IPS-15b (cell line): ENCODE results near the gene OR3A2.
"Not testable (repeated sequence)": the region's sequence is repeated elsewhere in the genome, so short reads cannot be mapped to it uniquely, and the experiment has no call there.

Source experiments
- H3K27me3 ChIP-seq: one replicate; pipeline ENCODE4 v1.6.1; 2013; ENCODE audit warnings: low read length; ENCODE audit not compliant: control insufficient read depth, insufficient read depth
- H3K36me3 ChIP-seq: one replicate; pipeline ENCODE4 v1.6.1; 2013; ENCODE audit warnings: low read length; ENCODE audit not compliant: control insufficient read depth, insufficient read depth
- H3K4me1 ChIP-seq: one replicate; pipeline ENCODE4 v1.6.1; 2013; ENCODE audit warnings: mild to moderate bottlenecking, low read length; ENCODE audit not compliant: control insufficient read depth, insufficient read depth
- H3K4me3 ChIP-seq: one replicate; pipeline ENCODE4 v1.5.1; 2013; ENCODE audit warnings: low read depth, low read length
- H3K9ac ChIP-seq: one replicate; pipeline ENCODE4 v1.6.1; 2013; ENCODE audit warnings: low read depth, mild to moderate bottlenecking, low read length
- H3K9me3 ChIP-seq: one replicate; pipeline ENCODE4 v1.6.1; 2013; ENCODE audit warnings: mild to moderate bottlenecking, low read length; ENCODE audit not compliant: control insufficient read depth, insufficient read depth

Gene OR3A2

DNA sequence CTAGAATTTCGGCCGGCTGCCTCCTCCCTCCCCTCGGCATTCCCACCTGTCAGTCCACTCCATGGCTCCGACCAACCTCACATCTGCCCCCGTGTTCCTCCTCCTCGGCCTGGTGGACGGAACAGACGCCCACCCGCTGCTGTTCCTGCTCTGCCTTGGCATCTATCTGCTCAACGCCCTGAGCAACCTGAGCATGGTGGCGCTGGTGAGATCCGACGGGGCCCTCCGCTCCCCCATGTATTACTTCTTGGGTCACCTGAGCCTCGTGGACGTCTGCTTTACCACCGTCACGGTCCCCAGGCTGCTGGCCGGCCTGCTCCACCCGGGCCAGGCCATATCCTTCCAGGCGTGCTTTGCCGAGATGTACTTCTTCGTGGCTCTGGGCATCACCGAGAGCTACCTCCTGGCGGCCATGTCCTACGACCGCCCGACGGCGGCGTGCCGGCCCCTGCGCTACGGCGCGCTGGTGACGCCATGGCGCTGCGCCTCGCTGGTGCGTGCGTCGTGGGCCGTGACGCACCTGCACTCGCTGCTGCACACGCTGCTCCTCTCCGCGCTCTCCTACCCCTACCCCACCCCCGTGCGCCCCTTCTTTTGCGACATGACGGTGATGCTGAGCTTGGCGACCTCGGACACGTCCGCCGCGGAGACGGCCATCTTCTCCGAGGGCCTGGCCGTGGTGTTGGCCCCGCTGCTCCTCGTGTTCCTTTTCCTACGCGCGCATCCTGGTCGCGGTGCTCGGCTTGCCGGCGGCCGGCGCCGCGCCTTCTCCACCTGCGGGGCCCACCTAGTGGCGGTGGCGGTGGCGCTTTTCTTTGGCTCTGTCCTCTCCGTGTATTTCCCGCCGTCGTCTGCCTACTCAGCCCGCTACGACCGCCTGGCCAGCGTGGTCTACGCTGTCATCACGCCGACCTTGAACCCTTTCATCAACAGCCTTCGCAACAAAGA lies at the start of gene OR3A2:
TSS of gene OR3A2 (minus strand) at position 440 of the 948 bp plus-strand sequence.
- Histone ChIP-seq H3K27me3 (peaks cover 13% of the 10 kb centered on the region), H3K9me3 (no peaks in the 10 kb centered on the region), H3K4me3 (peak within 1 kb of the TSS; percentile 41), H3K9ac (no peak within 1 kb of the TSS), H3K4me1 (no peaks in the 10 kb centered on the region), H3K36me3 (no peaks in the 10 kb centered on the region)

GRCh38 chr17:3433741-3434140 lies 47.6 kb upstream of the OR3A2 start, which contains the start of gene OR1E2:
OR1E2 (minus strand) TSS chr17:3433841; CDS start chr17:3433841, 0 bp downstream.
- Histone ChIP-seq H3K36me3 (no peaks in the 10 kb centered on the region), H3K27me3 (no peaks in the 10 kb centered on the region), H3K4me3 (no peak within 1 kb of the TSS), H3K4me1 (no peaks in the 10 kb centered on the region), H3K9me3 (no peaks in the 10 kb centered on the region), H3K9ac (no peak within 1 kb of the TSS)

- H3K9me3 ChIP-seq, result not testable (repeated sequence)
Observed at GRCh38 chr17:3433215-3433614, 47.1 kb upstream of the OR3A2 start.

GRCh38 chr17:3418222-3418621 lies 32.1 kb upstream of the OR3A2 start:
- Histone ChIP-seq H3K27me3 (no peaks in the 10 kb centered on the region), H3K4me3 (no peak overlapping the region), H3K36me3 (no peaks in the 10 kb centered on the region)

More at GRCh38 chr17:3433215-3433614, 47.1 kb upstream of the OR3A2 start:
- H3K4me3 ChIP-seq, H3K4me1 ChIP-seq, H3K36me3 ChIP-seq, H3K27me3 ChIP-seq, H3K9ac ChIP-seq: not testable (repeated sequence)

GRCh38 chr17:3415610-3416009 lies 29.5 kb upstream of the OR3A2 start:
- H3K36me3 ChIP-seq, result no peaks in the 10 kb centered on the region
- H3K4me3 ChIP-seq, result no peak overlapping the region
- H3K4me1 ChIP-seq, result no peaks in the 10 kb centered on the region
- no peaks in the 10 kb centered on the region for H3K27me3 ChIP-seq
- H3K9me3 ChIP-seq, result no peaks in the 10 kb centered on the region
- no peak overlapping the region for H3K9ac ChIP-seq

More at GRCh38 chr17:3418222-3418621, 32.1 kb upstream of the OR3A2 start:
- no peaks in the 10 kb centered on the region for H3K4me1 ChIP-seq
- H3K9ac ChIP-seq, result no peak overlapping the region
- H3K9me3 ChIP-seq, result no peaks in the 10 kb centered on the region

- not testable (repeated sequence) for H3K9ac ChIP-seq, H3K4me1 ChIP-seq, H3K27me3 ChIP-seq, H3K36me3 ChIP-seq, H3K9me3 ChIP-seq, H3K4me3 ChIP-seq
Observed at GRCh38 chr17:3412216-3412615, 26.1 kb upstream of the OR3A2 start.

DNA sequence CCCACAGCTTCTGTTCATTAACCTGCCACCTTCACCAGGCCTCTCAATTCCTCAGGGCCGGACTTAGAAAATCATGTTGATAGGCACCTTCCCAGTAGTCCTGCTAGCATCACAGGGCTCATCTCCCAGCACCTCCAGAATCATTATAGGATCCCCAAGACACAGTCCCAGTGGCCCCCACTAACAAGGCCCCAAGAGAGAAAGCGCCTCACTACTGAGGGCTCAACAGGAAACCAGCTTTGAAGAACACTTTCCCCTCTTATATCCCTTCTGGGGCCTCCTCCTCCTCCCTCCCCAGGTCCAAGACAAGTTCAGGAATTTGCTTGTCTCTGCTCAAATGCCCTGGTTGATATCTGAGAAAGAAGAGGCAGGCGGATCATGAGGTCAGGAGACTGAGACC lies 25.0 kb upstream of the OR3A2 start, which contains the start of gene OR3A3:
TSS of gene OR3A3 (plus strand) at position 301 of the 400 bp plus-strand sequence.
- Histone ChIP-seq H3K27me3 (no peaks in the 10 kb centered on the region), H3K36me3 (no peaks in the 10 kb centered on the region), H3K9me3 (no peaks in the 10 kb centered on the region), H3K9ac (no peak within 1 kb of the TSS), H3K4me3 (no peak within 1 kb of the TSS), H3K4me1 (no peaks in the 10 kb centered on the region)

DNA sequence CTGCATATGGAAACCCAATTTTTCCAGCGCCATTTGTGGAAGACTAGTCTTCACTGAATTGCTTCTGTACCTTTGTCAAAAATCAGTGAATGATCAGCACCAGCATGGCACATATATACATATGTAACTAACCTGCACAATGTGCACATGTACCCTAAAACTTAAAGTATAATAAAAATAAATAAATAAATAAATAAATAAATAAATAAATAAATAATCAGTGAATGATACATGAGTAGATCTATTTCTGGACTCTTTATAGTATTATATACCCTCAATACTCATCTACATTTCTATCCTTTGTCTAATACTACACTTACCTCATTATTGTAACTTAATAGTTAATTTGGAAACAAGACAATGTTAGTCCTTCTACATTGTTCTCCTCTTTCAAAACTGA lies 17.7 kb upstream of the OR3A2 start:
- not testable (repeated sequence) for H3K4me1 ChIP-seq, H3K27me3 ChIP-seq, H3K36me3 ChIP-seq, H3K4me3 ChIP-seq, H3K9me3 ChIP-seq, H3K9ac ChIP-seq

DNA sequence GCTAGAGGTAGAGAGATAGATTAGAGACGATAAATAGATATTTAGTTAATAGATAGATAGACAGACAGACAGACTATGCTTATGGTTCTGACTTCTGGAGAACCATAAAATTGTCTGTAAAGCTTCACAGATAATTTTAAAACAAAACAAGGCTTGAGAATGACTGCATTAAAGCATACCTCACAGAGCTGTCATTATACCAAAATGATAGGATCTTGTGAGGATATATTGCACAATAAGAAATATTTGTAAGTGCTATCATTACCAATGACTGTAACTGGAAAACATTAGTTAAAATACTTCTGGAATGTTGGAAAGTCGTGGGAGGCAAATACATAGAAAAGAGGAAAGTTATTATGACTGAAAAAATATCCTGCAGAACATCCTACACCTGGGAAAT lies 15.7 kb upstream of the OR3A2 start:
- Histone ChIP-seq H3K4me1 (no peaks in the 10 kb centered on the region), H3K9ac (no peak overlapping the region), H3K27me3 (no peaks in the 10 kb centered on the region), H3K36me3 (no peaks in the 10 kb centered on the region), H3K9me3 (no peaks in the 10 kb centered on the region), H3K4me3 (no peak overlapping the region)

GRCh38 chr17:3400055-3400454 lies 13.9 kb upstream of the OR3A2 start:
- Histone ChIP-seq H3K9ac (no peak overlapping the region), H3K4me3 (no peak overlapping the region), H3K9me3 (no peaks in the 10 kb centered on the region), H3K4me1 (no peaks in the 10 kb centered on the region), H3K27me3 (no peaks in the 10 kb centered on the region), H3K36me3 (no peaks in the 10 kb centered on the region)

GRCh38 chr17:3398310-3398709 lies 12.2 kb upstream of the OR3A2 start, which contains the start of gene OR1E1:
OR1E1 (minus strand) TSS chr17:3398410; CDS start chr17:3398410, 0 bp downstream.
- H3K9me3 ChIP-seq, result no peaks in the 10 kb centered on the region
- H3K27me3 ChIP-seq, result no peaks in the 10 kb centered on the region
- no peaks in the 10 kb centered on the region for H3K4me1 ChIP-seq
- H3K4me3 ChIP-seq, result no peak within 1 kb of the TSS
- H3K9ac ChIP-seq, result no peak within 1 kb of the TSS
- H3K36me3 ChIP-seq, result no peaks in the 10 kb centered on the region

GRCh38 chr17:3397801-3398200 lies 11.7 kb upstream of the OR3A2 start:
- not testable (repeated sequence) for H3K36me3 ChIP-seq, H3K9ac ChIP-seq, H3K9me3 ChIP-seq, H3K27me3 ChIP-seq, H3K4me3 ChIP-seq, H3K4me1 ChIP-seq
